ENCODE measurements around the gene DOLK. TPM values are rescaled to one million over a fixed set of nuclear protein-coding genes. Genes with fewer than 3 reads are reported as not detected.

DOLK gene
- polyA plus RNA-seq, 2 donors = 5.3 to 11.6 TPM

- H3K4me3 ChIP-seq (ENCODE audit: low read depth in 1 of 2, low read length in 2 of 2) = no peak overlapping the region
- peaks cover 4 to 6% of the 10 kb centered on the region in 2 donors for H3K36me3 ChIP-seq (ENCODE audit: control insufficient read depth in 2 of 2, insufficient read depth in 2 of 2, low read length in 1 of 2)
- no peaks in the 10 kb centered on the region for H3K27me3 ChIP-seq (ENCODE audit: control insufficient read depth in 1 of 2, insufficient read depth in 2 of 2, low read length in 2 of 2)
- 64 to 72% methylated on average over 5 of the region's 5 CpGs for WGBS, 2 donors
- no peaks in the 10 kb centered on the region for H3K9me3 ChIP-seq (ENCODE audit: control insufficient read depth in 2 of 2, insufficient read depth in 1 of 2, low read depth in 1 of 2, low read length in 1 of 2)
- peak overlapping the region; percentile 98 to 99 for H3K27ac ChIP-seq (ENCODE audit: low read depth in 2 of 2, low read length in 1 of 2)
- peaks cover 14 to 28% of the 10 kb centered on the region in 2 donors for H3K4me1 ChIP-seq (ENCODE audit: control insufficient read depth in 2 of 2, insufficient read depth in 2 of 2, low read length in 1 of 2)
Measured at GRCh38 chr9:128901822-128902221, 45.6 kb downstream of the DOLK start.

GRCh38 chr9:128901379-128901778 lies 46.0 kb downstream of the DOLK start:
- no peaks in the 10 kb centered on the region for H3K27me3 ChIP-seq (ENCODE audit: control insufficient read depth in 1 of 2, insufficient read depth in 2 of 2, low read length in 2 of 2)
- WGBS, 2 donors = 74 to 81% methylated on average over 7 of the region's 7 CpGs
- H3K36me3 ChIP-seq (ENCODE audit: control insufficient read depth in 2 of 2, insufficient read depth in 2 of 2, low read length in 1 of 2) = peaks cover 4 to 6% of the 10 kb centered on the region in 2 donors
- H3K4me1 ChIP-seq (ENCODE audit: control insufficient read depth in 2 of 2, insufficient read depth in 2 of 2, low read length in 1 of 2) = peaks cover 14 to 28% of the 10 kb centered on the region in 2 donors
- peak overlapping the region; percentile 98 to 99 for H3K27ac ChIP-seq (ENCODE audit: low read depth in 2 of 2, low read length in 1 of 2)
- H3K4me3 ChIP-seq (ENCODE audit: low read depth in 1 of 2, low read length in 2 of 2) = no peak overlapping the region
- no peaks in the 10 kb centered on the region for H3K9me3 ChIP-seq (ENCODE audit: control insufficient read depth in 2 of 2, insufficient read depth in 1 of 2, low read depth in 1 of 2, low read length in 1 of 2)

GRCh38 chr9:128899566-128900322 lies 47.7 kb downstream of the DOLK start:
- H3K36me3 ChIP-seq (ENCODE audit: control insufficient read depth in 2 of 2, insufficient read depth in 2 of 2, low read length in 1 of 2) = peaks cover 4 to 7% of the 10 kb centered on the region in 2 donors
- H3K4me3 ChIP-seq (ENCODE audit: low read depth in 1 of 2, low read length in 2 of 2) = no peak overlapping the region
- peak overlapping the region; percentile 98 to 99 for H3K27ac ChIP-seq (ENCODE audit: low read depth in 2 of 2, low read length in 1 of 2)
- no peaks in the 10 kb centered on the region for H3K27me3 ChIP-seq (ENCODE audit: control insufficient read depth in 1 of 2, insufficient read depth in 2 of 2, low read length in 2 of 2)
- H3K4me1 ChIP-seq (ENCODE audit: control insufficient read depth in 2 of 2, insufficient read depth in 2 of 2, low read length in 1 of 2) = peaks cover 14 to 31% of the 10 kb centered on the region in 2 donors
- H3K9me3 ChIP-seq (ENCODE audit: control insufficient read depth in 2 of 2, insufficient read depth in 1 of 2, low read depth in 1 of 2, low read length in 1 of 2) = no peaks in the 10 kb centered on the region
- WGBS, 2 donors = 42 to 49% methylated on average over 8 of the region's 8 CpGs

GRCh38 chr9:128898845-128899565 lies 48.4 kb downstream of the DOLK start:
- 79 to 80% methylated on average over 18 of the region's 18 CpGs for WGBS, 2 donors
- H3K27me3 ChIP-seq (ENCODE audit: control insufficient read depth in 1 of 2, insufficient read depth in 2 of 2, low read length in 2 of 2) = no peaks in the 10 kb centered on the region
- H3K9me3 ChIP-seq (ENCODE audit: control insufficient read depth in 2 of 2, insufficient read depth in 1 of 2, low read depth in 1 of 2, low read length in 1 of 2) = no peaks in the 10 kb centered on the region
- H3K4me1 ChIP-seq (ENCODE audit: control insufficient read depth in 2 of 2, insufficient read depth in 2 of 2, low read length in 1 of 2) = peaks cover 14 to 31% of the 10 kb centered on the region in 2 donors
- peaks cover 4 to 7% of the 10 kb centered on the region in 2 donors for H3K36me3 ChIP-seq (ENCODE audit: control insufficient read depth in 2 of 2, insufficient read depth in 2 of 2, low read length in 1 of 2)
- no peak overlapping the region for H3K4me3 ChIP-seq (ENCODE audit: low read depth in 1 of 2, low read length in 2 of 2)
- H3K27ac ChIP-seq (ENCODE audit: low read depth in 2 of 2, low read length in 1 of 2) = peak overlapping the region; percentile 98 to 99

DNA sequence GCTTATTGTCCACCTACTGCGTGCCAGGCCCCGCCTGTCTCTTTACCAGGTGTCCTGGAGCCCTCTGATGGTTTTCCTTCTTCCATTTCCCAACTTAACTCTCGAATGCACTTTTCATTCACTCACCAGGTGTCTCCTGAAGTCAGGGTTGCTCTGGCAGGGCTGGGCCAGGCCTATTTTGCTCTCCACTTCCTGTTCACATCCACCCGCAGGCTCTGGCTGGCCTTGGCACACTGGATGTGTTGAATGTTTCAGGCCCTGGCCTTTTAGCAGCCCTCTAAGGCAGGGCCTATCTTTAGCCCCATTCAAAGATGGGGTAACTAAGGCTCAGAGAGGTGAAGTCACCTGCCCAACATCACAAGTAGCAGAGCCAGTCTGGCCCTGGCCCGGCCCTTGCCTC lies 49.0 kb downstream of the DOLK start:
- Histone ChIP-seq H3K27me3 (ENCODE audit: control insufficient read depth in 1 of 2, insufficient read depth in 2 of 2, low read length in 2 of 2) (no peaks in the 10 kb centered on the region), H3K9me3 (ENCODE audit: control insufficient read depth in 2 of 2, insufficient read depth in 1 of 2, low read depth in 1 of 2, low read length in 1 of 2) (no peaks in the 10 kb centered on the region), H3K4me3 (ENCODE audit: low read depth in 1 of 2, low read length in 2 of 2) (no peak overlapping the region), H3K4me1 (ENCODE audit: control insufficient read depth in 2 of 2, insufficient read depth in 2 of 2, low read length in 1 of 2) (peaks cover 14 to 32% of the 10 kb centered on the region in 2 donors), H3K27ac (ENCODE audit: low read depth in 2 of 2, low read length in 1 of 2) (peak overlapping the region; percentile 98 to 99), H3K36me3 (ENCODE audit: control insufficient read depth in 2 of 2, insufficient read depth in 2 of 2, low read length in 1 of 2) (peaks cover 4 to 8% of the 10 kb centered on the region in 2 donors)
- WGBS, 2 donors = 61 to 62% methylated on average over 5 of the region's 5 CpGs

DNA sequence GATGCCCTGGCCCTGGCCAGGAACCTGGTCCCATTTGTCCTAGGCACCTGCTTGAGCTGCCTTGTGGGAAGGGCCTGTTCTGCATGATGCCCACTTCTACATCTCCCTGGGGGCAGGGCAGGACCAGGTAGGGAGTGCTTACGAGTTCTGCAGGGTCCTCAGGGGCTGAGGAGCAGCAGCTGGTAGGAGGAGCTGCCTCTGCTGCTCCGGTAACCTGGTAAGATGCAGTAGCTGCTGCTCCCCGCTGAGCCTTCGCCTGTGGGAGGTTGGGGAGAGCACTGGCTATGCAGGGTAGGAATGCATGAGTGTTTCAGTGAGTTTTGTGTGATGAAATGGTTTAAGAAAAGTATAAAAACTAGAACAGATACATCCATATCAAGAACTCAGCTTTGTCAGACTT lies 51.8 kb downstream of the DOLK start:
- 56 to 80% methylated on average over 4 of the region's 4 CpGs for WGBS, 2 donors
- no peaks in the 10 kb centered on the region for H3K27me3 ChIP-seq (ENCODE audit: control insufficient read depth in 1 of 2, insufficient read depth in 2 of 2, low read length in 2 of 2)
- peaks cover 22 to 37% of the 10 kb centered on the region in 2 donors for H3K4me1 ChIP-seq (ENCODE audit: control insufficient read depth in 2 of 2, insufficient read depth in 2 of 2, low read length in 1 of 2)
- no peaks in the 10 kb centered on the region for H3K9me3 ChIP-seq (ENCODE audit: control insufficient read depth in 2 of 2, insufficient read depth in 1 of 2, low read depth in 1 of 2, low read length in 1 of 2)
- no peak overlapping the region for H3K4me3 ChIP-seq (ENCODE audit: low read depth in 1 of 2, low read length in 2 of 2)
- peaks cover 4 to 9% of the 10 kb centered on the region in 2 donors for H3K36me3 ChIP-seq (ENCODE audit: control insufficient read depth in 2 of 2, insufficient read depth in 2 of 2, low read length in 1 of 2)
- H3K27ac ChIP-seq (ENCODE audit: low read depth in 2 of 2, low read length in 1 of 2) = peak overlapping the region; percentile 14 to 50

Other genes with a start within 250 kb of the DOLK start
- gene PKN3, start 245.1 kb downstream of the DOLK start, polyA plus RNA-seq = 1 to 10 TPM; 3.5 to 4.3 TPM
- 10 to 100 TPM; 73.2 to 76.0 TPM for gene ZDHHC12, start 223.5 kb downstream of the DOLK start, polyA plus RNA-seq
- 10 to 100 TPM; 15.1 to 16.8 TPM for gene ZER1, start 175.7 kb downstream of the DOLK start, polyA plus RNA-seq
- gene TBC1D13, start 160.3 kb downstream of the DOLK start, polyA plus RNA-seq = 10 to 100 TPM in 1 of 2 donors, 1 to 10 TPM in 1; 9.7 to 10.8 TPM
- gene ENDOG, start 129.1 kb downstream of the DOLK start, polyA plus RNA-seq = 10 to 100 TPM; 21.0 to 26.2 TPM
- gene SPOUT1, start 117.8 kb downstream of the DOLK start, polyA plus RNA-seq = 10 to 100 TPM; 23.6 to 26.6 TPM
- gene KYAT1, start 65.7 kb downstream of the DOLK start, polyA plus RNA-seq = 1 to 10 TPM; 4.0 to 6.7 TPM
- 10 to 100 TPM; 38.5 to 55.6 TPM for gene LRRC8A, start 65.5 kb downstream of the DOLK start, polyA plus RNA-seq
- gene PHYHD1, start 26.6 kb downstream of the DOLK start, polyA plus RNA-seq = 10 to 100 TPM; 19.8 to 39.5 TPM
- 10 to 100 TPM; 19.7 to 21.8 TPM for gene NUP188, start 96 bp upstream of the DOLK start, polyA plus RNA-seq
- gene SH3GLB2, start 80.7 kb upstream of the DOLK start, polyA plus RNA-seq = 100 to 1,000 TPM; 144 to 183 TPM
- gene MIGA2, start 89.0 kb upstream of the DOLK start, polyA plus RNA-seq = 10 to 100 TPM; 25.5 to 36.2 TPM
- gene DOLPP1, start 133.5 kb upstream of the DOLK start, polyA plus RNA-seq = 10 to 100 TPM; 11.4 to 16.5 TPM
- 10 to 100 TPM; 26.6 to 36.7 TPM for gene CRAT, start 163.2 kb upstream of the DOLK start, polyA plus RNA-seq
- gene PTPA, start 163.8 kb upstream of the DOLK start, polyA plus RNA-seq = 100 to 1,000 TPM in 1 of 2 donors, 10 to 100 TPM in 1; 80.0 to 126 TPM
- gene IER5L, start 230.7 kb upstream of the DOLK start, polyA plus RNA-seq = 1 to 10 TPM; 5.4 to 8.4 TPM

Data from esophagus (tissue), 2 donors.